OCI-LY7 (cell line): ENCODE measurements around the gene OPRL1.

Experiments used
- CTCF ChIP-seq: fragments of 200-600 bp; sonication (generic); conservative IDR thresholded peaks from 2 replicates; pipeline ENCODE4 v1.5.1; 2014; ENCODE audit warnings: mild to moderate bottlenecking, antibody characterized with exemption, low read length, moderate library complexity, mixed read lengths
- EZH2phosphoT487 ChIP-seq: fragments of 200-600 bp; sonication (generic); IDR thresholded peaks from 2 replicates; pipeline ENCODE4 v1.6.1; 2018; ENCODE audit warnings: low read depth, borderline replicate concordance, mild to moderate bottlenecking, mixed run types, antibody characterized with exemption, low read length, moderate library complexity, mixed read lengths

GRCh38 chr20:64131406-64131805 is 51.5 kb downstream of the OPRL1 start:
- TF ChIP-seq CTCF (no peak), EZH2phosphoT487 (no peak)
